Right kidney (tissue), 1 donor: ENCODE data around the gene MFN1.

Experiments used
- DNase-seq: peaks from one replicate; pipeline ENCODE4 v3.0.0-alpha.2; 2016

Gene MFN1

DNA sequence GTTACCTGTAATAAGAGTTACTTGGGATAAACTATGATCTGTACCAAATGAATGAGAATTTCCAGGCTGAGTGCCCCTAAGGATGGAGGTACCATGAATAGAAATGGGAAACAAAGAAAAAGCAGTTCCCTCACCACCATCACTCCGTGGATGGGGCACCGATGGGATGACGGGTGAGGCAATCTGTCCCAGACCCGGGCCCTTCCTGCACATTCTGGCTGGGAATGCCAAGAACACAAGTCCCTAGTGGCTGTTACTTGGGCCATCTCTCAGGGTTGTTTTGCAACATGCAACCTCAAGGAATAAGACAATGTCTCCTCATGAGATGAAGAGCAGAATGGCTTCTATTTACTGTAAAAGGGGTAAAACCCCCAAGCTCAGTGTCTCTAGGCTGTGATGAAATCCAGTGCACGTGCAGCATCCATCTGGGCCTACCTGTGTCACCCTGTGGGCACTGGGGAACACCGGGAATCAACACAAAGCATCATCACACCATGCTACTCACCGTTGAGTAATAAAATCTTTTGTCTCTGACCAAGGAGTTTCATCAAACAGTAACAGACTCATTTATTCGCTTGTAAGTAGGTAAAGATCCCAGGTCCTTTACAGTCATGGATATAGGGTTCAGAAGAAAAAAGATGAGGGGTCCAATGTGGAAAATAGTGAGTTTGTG is 81.5 kb downstream of the MFN1 start:
- no peak for DNase-seq

GRCh38 chr3:179430277-179430870 is 82.9 kb downstream of the MFN1 start:
- DNase-seq: no peak

- DNase-seq: no peak
Measured at GRCh38 chr3:179432021-179432420, 84.5 kb downstream of the MFN1 start.

DNA sequence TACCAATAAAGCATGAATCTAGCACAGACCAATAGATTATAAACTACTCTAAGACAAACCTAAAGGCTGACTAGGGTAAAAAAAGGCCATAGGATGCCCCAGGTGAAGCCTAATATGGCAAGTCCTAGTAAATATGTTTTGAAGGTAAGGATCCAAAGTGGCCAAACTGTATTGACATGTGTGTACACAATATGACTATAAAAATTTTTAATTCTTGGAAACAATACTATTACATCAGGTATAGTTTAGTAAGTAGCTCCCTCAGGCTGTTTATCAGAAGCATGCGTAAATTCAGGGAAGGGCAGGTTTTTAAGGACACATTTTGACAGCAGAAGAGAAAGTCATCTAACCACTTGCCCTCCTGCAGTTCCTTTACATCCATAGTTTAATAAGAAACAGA is 84.9 kb downstream of the MFN1 start:
- no peak for DNase-seq

- DNase-seq: no peak
Measured at GRCh38 chr3:179436517-179436916, 89.0 kb downstream of the MFN1 start.

DNA sequence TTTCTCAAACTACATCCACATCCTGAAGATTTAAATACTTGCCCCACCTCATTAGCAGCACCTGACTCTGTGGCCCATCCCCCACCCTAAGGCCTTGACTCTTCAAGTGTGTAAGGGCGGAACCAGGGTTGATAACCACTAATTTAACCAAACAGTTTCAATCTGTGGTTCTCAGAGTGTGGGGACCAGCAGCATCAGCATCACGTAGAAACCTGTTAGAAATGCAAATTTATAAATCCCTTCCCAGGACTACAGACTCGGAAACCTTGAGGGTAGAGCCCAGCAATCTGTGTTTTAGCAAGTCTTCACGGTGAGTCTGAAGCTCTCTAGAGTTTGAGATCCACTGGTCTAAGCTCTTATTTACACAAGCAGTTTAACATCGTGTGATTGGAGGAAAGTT is 91.3 kb downstream of the MFN1 start:
- DNase-seq: no peak
